NCI-H1048 (cell line): ENCODE measurements around the gene ACTL6A.

ENCODE experiments used
- DNase-seq: peaks from one replicate; lab custom pipeline; 2025; lab: John Stamatoyannopoulos, UW

ACTL6A gene

DNA sequence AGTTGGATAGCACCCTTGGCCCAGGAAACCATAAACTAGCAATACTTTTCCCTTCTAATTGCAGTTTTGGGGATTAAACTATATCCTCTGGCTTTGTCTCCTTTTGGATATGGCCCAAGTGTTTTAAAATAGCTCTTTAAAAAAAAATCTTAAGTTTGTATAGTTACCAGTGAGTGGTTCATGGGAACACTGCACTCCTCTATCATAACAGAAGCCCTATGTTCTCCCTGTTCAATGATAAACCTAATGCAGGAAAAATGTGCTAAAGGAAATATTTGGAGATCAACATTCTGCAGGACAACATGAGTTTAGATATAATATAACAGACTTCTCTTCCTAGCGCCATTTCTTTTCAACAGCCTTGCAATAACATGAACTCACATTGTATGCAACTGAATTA is 28.6 kb downstream of the ACTL6A start:
- no peak for DNase-seq

DNA sequence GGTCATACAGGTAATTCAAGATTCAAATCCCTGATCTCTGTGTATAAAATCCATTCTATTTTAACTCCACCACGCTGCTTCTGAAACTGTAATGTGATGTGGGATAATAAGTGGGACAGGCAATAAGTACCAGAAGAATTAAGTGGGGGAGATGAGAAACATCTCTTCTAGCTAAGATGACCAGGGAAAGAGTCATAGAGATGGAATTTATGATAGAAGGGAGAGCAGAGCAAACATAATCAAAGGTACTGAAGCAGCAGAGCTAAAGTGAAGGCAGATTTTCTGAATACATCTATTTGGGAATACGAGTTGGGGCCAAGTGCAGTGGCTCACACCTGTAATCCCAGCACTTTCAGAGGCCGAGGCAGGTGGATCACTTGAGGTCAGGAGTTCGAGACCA is 36.8 kb downstream of the ACTL6A start:
- DNase-seq = no peak

DNA sequence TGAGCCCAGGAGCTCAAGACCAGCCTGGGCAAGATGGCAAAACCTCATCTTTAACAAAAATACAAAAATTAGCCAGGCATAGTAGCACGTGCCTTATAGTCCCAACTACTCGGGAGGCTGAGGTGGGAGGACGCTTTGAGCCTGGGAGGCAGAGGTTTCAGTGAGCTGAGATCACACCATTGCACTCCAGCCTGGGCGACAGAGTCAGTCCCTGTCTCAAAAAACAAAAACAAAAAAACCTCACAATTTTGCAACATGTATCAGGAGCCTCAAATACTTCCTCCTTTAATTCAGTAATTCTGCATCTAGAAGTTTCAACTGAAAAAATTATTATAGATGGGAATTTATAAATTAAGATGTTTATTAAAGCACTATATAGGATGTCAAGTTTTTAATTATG is 40.6 kb downstream of the ACTL6A start:
- no peak for DNase-seq

DNA sequence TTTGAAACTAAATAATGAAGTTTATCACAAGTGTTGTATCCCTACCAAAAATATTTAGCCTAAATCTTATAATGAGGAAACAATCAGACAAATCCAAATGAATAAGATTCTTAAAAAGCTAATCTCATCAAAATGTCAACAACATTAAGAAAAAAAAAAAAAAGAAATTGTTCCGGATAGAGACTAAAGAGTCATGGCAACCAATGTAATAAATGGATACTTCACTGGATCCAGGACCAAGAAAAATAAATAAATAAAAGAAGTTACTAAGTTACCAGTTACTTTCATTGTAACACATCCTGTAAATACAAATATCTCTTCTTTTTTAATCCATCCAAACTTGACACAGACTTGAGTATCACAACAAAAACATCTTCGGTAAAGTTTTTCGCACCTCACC is 41.1 kb downstream of the ACTL6A start:
- DNase-seq = no peak

DNA sequence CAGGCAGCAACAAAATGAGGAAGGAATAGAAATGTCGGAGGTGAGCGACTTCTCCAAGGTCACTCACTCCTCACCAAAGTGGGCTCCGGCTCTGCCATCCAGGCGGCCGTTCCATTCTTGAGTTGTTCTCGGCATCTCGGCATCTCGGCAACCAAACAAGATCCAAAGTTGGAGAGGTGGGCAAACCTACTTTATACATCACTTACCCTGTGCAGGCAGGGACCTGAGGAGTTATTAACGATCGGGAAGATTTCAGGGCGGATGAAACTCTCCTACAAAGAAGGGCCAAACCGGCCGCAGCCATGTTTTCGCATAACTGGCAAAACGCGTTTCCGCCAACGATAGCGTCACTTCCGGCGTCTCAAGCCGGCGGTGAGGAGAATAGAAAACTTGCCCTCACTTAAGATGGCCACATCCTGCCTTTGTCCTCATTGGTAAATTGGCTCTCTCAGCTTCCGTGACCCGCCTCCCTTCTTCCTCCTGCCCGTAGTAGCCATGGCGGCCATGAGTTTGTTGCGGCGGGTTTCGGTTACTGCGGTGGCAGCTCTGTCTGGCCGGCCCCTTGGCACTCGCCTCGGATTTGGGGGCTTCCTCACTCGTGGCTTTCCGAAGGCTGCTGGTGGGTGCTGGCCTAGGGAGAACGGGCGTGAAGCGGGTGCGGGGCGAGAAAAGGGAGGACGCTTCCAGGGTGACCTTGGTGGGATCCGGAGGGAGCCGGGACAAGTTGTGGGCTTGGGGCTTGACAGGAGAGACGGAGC is 41.8 kb downstream of the ACTL6A start, which contains the start of the genes MRPL47 and NDUFB5:
TSS of gene MRPL47 (minus strand) at position 318 of the 758 bp plus-strand sequence. CDS start at position 304, 14 bp downstream.
TSS of gene NDUFB5 (plus strand) at position 474 of the 758 bp plus-strand sequence. CDS start at position 496, 22 bp downstream.
- DNase-seq = peak; percentile 87

DNA sequence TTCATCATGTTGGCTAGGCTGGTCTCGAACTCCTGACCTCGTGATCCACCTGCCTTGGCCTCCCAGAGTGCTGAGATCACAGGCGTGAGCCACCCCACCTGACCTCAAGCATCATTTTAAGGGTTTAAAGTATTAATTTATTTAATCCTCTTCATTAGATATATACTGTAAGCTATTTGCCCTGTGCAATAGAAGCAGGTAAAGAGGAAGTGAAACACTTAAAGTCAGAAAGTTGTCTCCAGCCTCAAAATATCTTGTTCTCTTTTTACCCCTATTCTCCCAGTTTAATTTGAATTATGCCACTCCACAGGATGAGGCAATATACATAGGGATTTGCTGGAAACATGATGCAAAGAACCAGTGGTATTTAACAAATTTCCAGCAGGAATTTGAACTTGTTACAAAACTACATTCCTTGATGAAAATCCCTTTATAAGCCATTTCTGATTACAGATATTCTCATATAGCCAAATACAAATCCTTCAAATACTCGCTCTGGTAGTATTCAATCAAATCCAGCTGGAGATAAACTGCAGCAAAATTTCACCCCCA is 43.9 kb downstream of the ACTL6A start:
- DNase-seq = no peak

DNA sequence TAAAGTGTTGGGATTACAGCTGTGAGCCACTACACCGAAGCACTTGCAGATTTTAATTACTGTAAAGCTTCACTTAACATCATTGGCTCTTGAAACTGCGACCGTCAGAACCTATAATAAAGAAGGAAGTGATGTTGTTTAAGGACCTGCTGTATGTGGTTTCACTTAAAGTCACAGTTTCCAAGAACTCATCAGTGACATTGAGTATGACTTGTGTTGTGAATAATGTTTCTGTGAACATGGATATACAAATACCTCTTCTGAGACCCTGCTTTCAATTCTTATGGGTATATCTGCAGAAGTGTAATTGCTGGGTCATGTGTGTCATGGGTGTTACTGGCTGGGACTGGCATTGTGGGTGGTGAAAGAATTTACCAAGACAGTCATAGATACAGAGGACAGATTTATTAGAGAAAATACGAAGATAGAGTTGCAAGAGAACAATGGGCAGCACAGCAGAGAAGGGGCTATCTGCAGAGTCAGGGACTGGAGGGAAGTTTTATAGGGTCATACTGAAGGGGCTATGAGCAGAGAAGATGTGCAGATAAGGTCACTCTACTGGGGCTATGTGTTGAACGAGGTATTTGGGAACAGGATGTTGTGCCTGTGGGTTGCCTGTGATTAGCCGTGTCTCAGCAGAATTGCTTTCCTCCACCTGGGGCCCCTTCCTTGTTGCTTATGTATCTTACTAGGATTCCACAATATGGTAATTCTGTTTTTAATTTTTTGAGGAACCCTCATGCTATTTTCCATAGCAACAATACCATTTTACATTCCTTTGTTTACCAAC is 46.4 kb downstream of the ACTL6A start:
- DNase-seq = no peak

DNA sequence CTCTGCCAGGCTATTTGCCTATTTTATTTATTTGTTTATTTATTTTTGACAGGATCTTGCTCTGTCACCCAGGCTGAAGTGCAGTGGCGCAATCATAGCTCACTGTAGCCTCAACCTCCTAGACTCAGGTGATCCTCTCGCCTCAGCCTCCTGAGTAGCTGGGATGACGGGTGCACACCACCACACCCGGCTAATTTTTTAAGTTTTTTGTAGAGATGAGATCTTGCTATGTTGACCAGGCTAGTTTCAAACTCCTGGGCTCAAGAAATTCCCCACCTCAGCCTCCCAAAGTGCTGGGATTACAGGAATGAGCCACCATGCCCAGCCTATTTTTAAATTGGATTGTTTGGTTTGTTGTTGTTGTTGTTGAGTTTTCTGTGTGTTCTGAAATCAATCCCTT is 47.3 kb downstream of the ACTL6A start:
- no peak for DNase-seq

DNA sequence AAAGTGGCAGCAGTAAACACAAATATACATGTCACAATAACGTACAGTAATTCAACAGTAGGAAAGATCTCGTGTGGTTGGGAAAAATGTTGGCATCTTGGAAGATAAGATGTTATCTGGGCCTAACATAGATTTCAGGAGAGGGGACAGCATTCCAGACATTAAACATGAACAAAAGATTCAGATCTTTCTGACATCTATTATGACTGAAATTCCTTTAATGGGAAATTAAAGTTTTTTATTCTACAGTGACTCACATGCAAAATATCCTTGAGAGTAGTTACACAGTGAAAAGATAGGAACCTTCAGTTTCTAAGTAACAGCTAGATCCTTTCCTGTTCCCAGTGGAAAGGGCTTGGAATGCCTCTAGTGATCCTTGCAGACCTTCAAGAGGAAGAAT is 51.1 kb downstream of the ACTL6A start:
- DNase-seq = no peak

DNA sequence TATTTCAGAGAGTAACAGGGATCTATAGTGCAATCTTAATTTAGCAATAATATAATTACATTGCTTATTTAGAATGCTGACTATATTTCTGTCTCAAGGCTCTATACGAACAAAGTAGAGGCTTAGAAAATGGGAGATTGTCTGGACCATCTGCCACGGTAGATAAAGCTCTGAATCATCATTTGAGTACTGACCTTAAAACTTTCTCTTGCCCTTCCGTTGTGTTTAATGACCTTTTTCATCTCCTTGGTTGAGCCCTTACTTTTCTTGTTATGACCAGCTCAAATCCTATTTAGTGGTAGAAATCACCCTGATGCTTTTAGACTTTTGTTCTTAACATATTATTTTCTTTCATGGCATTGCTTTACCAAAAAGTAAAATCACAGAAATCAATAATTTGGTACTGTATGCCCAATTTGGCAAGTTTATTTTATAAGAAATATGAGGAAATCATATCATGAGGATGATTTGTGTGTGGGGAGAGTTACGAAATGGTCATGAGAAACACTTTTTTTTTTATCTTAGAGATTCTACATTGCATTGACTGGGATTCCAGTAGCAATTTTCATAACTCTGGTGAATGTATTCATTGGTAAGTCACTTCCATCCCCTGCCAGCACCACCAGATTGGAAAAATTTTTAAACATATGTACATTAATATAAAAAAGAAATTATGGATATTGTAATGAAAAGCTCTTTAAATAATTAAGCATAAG is 52.9 kb downstream of the ACTL6A start:
- DNase-seq = no peak

DNA sequence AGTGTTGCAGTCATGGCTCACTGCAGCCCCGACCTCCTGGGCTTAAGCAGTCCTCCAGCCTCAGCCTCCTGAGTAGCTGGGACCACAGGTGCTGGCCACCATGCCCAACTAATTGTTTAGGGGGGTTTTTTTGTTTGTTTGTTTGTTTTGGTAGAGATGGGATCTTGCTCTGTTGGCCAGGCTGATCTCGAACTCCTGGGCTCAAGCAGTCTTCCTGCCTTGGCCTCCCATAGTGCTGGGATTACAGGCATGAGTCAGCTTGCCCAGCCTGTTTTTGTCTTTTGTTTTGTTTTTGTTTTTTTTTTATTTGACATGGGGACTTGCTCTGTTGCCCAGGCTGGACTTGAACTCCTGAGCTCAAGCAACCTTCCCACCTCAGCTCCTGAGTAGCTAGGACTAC is 59.3 kb downstream of the ACTL6A start:
- no peak for DNase-seq

DNA sequence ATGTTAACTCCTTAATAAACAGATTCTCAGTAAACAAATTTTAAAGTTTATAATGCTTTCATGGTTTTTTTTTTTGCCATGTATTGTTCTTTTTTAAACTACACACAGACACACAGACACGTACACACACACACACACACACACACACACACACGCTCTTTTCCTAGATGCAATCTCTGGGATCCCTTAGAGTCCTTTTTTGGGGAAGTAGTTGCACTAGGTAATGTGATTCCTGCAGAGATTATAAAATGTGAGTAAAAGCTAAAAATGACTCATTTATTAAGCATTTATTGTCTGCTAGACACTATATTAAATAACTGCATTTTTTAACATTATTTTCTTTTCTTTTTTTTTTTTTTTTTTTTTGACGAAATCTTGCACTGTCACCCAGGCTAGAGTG is 61.7 kb downstream of the ACTL6A start:
- no peak for DNase-seq

DNA sequence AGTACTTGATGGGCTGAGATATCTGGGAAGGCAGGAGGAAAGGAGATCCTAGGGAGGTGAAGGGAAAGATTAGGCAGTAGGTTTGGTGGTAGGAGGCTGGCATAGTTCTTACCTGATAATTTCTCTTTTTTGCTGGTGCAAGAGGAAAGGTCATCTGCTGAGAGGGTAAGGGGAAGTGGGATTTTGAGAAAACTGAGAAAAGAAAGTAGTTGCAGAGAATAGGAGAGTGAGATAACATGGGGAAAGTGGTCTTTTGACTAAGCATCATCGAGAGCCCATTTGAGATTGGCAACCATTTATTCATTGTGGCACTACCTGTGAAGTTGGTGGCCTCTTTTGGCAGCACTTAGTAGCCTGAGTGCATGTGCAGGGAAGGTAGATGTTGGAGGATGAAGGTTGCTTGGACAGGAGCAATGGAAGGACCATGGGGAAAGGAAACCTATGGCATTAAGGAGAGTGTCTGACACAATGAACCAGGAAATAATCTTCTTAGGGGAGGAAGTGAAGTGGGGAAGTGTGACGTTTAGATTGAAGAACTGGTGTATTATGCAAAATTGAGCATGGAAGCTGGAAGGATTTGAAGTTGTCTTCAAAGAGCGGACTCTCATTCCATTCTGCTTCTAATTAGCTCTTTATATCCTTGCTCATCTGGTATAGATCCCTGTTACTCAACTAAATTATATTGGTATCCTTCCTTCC is 68.2 kb downstream of the ACTL6A start:
- no peak for DNase-seq
